Measurements from ENCODE around the gene ARHGAP24.
A peak's percentile ranks its signal among the peaks of the same experiment; 100 is the strongest.
"Not testable (repeated sequence)": the region's sequence is repeated elsewhere in the genome, so short reads cannot be mapped to it uniquely, and the experiment has no call there.

ARHGAP24 gene

DNA sequence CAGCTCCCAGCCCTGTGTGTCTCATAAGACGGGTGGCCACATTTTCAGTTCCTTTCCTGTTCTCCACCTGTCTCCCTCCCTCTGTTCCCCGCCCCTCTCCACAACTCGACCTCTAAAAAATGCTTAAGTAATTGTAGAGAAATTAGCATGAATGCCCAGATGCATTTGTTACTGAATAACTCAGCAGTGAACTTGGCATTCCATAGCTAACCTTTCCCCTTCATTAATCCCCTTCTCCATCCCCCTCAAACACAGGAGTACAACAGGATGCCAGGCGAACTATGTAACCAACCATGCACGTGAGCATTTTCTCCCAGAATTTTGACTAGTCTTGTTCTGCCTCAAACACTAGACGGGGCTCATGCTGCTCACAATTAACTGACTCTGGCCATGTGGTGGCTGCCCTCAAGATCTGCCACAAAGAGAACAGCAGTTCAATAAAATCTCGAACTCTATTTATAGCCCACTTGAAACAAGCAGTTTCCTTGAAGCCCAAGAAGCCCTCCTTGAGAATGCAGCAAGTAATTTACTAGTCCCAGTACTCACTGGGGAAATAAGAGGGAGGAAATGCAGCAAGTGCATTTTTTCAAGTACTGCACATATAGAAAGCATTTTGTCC, 351.2 kb downstream of the ARHGAP24 start:
- DNase-seq = no peak

DNA sequence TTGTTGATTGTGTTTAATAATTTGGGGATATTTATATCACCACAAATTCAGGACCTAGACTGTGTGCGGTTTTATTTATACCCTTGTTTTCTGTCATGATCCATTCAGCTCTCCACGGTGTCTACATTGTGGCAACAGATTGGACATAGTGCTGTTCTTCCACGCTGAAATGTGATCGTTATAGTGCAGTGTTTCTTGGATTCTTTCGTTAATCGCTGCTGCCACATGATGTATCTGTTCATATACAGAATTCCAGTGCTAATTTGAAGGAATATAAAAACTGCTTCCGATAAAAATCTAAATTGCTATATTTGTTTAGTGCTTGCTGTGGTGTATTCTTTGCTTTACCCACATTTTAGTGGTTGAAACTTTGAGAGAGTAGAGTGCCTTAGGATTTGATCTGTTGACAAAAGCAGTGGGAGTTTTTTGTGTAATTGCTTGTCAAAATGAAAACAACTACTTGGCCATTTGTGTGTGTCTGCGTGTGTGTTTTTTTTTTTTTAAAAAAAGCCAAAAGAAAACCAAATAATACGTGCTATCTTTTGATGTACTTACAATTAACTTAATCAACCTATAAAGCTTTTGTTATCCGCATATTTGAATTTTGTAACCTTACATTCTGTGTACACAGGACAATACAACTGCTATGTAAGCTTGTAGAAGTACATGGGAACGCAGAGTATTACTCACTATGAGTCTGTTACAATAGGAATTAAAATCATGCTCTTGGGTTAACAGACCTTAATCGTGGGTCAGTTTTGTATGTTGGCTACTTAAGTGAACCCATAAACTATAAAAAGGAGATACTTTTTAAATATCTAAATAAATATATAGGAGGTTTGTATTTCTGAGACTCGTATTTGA, 353.3 kb downstream of the ARHGAP24 start:
- no peak for DNase-seq

DNA sequence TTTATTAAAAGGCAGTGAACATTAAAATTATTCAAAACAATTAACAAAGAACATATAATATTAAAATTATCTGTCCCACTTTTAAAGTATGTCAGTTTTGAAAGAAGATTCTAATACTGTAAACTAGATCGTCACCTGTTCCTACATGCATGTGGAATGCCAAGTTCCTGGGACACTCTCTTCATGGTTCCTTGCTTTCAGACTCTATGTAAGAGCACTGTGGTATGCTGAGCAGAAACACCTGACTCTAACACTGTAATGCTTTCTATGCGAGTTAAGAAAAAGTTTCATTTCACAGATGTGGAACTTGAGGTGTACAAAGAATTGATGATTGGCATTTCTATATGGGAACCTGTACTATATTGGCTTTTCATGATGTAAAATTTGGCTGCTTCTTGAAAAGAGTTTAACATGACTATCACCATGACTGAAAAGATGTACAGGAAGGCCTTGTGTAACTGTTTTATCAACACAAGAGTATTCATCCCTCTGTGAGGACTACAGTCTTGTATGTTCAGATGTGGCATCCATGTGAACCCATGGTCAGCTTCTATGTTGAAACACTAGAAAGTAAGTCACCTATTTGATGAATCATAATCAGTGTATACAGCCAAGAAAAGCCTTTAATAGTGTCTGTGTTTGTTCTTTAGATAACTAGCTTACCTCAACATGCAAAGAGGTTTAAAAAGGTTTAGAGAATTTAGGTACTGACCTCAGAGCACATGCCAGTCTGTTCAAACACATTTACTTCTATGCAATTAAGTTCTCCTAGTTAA, 354.5 kb downstream of the ARHGAP24 start:
- DNase-seq = no peak

DNA sequence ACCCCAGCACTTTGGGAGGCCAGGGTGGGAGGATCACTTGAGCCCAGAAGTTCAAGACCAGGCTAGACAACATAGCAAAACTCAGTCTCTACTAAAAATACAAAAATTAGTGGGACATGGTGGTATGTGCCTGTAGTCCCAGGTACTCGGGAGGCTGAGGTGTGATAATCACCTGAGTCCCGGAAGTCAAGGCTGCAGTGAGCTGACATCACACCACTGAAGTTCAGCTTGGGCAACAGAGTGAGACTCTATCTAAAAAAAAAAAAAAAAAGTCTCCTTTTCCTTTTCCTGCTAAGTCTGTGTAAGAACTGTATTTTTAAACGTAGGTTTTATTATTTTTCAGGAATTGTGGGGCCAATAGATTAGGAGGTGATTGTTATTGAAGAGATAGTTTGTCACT, 356.7 kb downstream of the ARHGAP24 start:
- DNase-seq = no peak

DNA sequence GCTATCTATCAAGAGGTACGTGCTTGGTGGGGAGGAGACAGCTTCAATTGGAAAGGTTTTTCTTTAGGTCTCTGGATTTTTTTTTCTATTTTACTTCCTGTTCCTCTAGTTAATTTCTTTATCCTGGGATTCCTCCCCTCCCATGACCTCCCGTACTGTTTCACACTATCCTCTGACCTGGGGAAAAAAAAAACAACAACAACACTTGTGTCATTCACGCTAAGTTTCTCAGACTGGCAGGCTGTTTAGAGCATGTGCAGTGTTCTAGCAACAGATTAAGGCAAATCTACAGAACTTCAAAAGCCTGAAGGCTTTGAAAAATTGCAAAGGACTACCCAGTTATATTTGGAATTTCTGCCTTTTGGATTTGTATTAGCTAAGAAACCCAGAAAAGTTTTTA, 358.4 kb downstream of the ARHGAP24 start:
- no peak for DNase-seq

DNA sequence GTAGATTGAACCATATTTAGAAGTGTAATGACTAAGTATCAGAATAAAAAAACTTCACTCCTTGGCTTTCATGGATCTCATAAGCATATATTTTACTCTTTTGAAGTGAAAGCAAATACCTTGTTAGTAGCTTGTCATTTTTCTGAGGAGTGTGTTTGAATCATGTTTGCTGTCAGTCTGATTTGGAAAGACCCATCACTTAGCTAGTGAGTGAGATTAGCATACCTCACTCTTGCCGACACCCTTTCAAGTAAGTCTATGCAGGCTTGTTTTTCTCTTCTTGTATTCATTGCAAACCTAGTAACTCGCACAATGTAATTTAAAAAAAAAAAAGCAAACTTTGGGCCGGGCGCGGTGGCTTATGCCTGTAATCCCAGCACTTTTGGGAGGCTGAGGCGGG, 360.0 kb downstream of the ARHGAP24 start:
- DNase-seq = no peak

DNA sequence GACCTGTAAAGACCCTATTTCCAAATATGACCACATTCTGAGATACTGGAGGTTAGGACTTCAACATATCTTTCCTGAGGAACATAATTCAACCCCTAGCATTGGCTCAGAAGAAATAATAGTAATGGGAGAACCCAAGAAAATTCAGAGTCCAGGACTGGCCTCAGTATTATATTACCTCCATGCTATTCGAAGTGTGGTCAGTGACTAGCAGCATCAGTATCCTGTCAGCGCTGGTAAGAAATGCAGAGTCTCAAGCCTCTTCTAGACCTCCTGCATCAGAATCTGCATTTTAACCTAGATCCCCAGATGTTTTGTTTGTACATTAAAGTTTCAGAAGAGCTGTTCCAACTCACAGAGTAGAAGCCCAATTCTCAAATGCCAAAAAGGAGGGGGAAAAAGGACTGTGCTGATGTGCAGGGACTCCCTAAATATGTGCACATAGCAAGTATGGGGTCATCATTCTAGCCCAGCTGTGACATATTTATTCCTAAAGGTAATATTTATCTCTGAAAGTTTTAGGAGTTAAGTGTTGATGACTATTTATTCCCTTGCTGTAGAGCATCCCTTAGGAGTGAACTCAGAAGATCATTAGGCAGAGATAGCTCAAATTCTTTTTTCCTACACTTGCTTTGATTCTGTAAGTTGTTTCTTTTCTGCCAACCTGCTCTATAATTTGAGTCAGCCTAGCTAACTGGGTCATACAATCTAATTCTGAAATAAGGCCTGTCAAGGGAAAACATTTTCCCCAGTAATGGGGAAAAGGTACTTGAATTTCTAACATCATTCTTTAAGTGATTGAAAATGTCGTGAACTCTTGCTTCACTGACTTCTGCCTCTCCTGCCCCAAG, 361.9 kb downstream of the ARHGAP24 start:
- DNase-seq = no peak

DNA sequence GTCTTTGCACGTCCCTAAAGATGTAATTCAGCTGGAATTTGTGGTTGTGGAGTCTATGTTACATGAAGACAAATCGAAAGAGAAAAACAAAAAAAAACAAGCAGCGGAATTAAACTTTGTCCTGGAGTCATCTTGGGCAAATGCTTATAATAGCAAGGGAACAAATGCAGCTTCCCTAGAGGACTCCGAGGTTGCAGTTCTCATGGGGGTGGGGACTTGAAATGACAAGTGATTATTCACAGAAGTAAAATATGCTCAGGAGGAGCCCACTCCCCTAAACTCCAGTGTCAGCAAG, 362.4 kb downstream of the ARHGAP24 start:
- no peak for DNase-seq

DNA sequence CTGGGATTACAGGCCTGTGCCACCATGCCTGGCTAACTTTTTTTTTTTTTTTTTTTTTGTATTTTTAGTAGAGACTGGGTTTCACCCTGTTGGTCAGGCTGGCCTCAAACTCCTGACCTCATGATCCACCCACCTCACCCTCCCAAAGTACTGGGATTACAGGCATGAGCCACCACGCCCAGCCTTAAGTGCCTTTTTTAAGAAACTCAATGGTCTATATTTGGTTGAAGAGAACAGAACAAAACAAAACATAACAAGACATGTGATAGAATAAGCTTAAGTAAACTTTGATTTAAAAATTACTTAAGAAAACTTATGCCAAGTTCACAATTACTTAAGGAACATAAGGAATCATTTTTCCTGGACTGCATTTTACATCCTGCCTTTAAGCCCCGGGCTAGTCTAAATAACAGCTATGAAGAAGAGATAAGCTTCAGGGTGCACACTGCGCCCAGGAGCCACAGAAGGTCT, 365.1 kb downstream of the ARHGAP24 start:
- not testable (repeated sequence) for DNase-seq

DNA sequence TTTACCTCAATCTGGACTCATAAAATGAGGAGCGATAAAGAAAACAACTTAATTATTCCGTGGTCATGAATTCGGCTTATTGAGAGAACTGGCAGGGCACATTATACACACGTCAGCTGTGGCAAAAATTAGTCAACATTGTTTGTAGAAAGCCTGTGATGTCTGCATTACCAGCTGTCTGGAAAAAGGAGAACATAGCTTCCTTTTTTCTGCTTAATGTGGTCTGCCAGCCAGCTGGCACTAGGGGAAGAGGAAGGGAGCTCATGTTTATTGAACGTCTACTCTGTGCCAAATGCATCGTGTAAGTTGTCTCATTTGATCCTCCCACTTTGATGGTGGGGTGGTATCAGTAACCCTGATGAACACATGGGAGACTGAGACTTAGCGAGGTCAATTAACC, 367.6 kb downstream of the ARHGAP24 start:
- DNase-seq = peak in 1 of 2 donors; percentile 55

DNA sequence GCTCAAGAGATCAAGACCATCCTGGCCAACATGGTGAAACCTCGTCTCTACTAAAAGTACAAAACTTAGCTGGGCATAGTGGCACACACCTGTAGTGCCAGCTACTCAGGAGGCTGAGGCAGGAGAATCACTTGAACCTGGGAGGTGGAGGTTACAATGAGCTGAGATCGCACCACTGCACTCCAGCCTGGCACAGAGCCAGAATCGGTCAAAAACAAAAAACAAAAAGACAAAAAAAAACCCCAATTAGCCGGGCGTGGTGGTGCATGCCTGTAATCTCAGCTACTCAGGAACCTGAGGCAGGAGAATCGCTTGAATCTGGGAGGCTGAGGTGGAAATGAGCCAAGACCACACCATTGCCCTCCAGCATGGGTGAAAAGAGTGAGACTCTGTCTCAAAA, 378.8 kb downstream of the ARHGAP24 start:
- not testable (repeated sequence) for DNase-seq

DNA sequence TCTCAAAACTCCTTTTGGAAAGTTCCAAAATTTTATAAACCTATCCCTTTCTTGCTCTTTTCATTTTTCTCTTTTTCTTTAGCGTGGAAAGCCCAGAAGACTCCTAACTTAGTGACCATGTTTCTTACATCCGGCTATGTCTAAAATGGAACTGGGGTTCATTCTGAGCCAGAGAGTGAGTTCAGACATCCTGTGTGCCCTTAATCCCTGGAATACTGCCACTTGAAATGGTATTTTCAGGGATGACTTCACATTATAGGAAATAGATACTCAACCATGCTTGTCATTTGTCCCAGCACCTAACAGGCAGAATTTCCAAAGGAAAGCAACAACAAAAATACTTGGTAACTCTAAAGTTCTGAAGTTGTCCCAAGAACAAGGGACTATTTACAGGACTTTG, 379.6 kb downstream of the ARHGAP24 start:
- DNase-seq = no peak

DNA sequence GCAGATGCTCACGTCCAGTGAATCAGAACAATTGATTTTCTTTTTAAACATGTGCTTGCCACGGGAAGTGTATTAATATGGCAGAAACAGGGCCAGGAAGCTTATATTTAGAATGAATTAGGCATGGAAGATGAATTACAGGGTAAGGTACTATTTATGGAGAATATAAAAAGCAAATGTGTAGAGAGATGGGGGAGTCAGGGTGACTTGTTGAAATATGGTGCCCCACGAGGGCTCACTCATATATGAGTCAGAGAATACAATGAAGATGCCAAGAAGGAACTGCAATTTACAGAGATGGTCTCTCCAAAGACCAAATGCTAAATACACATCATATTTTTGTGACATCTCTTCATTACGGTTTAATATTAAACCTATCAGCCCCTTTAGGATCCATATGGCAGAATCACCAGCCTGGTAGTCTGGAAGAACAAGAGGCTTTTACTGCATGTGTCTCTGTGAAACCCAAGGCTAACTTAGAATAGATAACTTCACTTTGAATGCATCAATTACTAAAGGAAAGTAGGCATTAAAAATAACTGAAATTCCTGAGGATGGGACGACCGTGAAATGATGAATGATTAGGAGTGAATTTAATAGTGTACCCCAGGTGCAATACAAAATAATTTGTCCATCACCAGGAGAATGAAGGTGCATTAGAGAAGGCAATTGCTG, 385.3 kb downstream of the ARHGAP24 start:
- DNase-seq = no peak

DNA sequence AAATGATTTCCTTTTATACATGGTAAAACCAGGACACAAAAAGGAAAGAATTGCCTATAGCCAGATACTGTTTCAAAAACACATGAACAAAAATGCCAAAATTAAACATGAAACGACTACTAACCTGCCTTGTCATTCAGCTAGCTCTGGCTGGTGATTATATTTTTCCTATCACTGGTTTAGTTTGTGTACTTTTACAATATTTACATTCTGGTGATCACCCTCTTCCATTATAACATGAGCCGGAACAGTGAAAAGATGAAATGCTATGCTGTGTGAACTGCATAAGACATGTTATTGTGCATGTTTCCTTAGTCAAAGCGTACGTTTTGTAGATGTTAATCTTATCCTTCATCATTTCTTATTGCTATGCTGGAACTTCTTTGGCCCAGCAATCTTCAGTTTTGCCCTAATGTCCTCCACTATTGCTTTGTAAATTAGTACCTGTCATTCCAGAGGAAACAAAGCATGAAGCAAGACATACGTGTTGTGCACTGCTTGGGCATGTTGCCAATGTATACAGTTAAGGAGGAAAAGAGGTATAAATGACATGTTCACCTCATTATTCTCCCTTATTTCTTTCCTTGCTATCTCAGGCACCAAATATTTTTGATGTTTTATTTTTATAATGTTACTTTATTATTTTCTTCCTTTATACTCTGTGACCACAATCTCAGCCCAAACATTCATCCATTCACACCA, 386.3 kb downstream of the ARHGAP24 start:
- DNase-seq = no peak

DNA sequence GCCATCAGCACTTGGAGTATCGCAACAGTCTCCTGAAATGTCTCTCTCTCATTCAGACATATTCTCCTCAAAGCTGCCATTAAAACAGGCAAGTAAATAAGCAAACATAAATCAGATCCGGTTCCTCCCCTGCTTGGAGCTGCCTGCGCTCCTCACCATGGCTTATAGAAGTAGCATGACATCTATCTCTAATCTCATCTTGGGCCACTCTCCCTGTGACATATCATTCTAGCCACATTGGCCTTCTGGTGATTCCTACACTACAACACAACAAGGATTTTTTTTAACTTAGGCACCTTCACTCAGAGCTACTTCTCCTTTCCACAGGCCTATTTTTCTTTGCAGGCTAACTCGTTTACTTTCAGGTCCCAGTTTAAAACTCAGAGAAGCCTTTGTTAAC, 387.9 kb downstream of the ARHGAP24 start:
- no peak for DNase-seq

DNA sequence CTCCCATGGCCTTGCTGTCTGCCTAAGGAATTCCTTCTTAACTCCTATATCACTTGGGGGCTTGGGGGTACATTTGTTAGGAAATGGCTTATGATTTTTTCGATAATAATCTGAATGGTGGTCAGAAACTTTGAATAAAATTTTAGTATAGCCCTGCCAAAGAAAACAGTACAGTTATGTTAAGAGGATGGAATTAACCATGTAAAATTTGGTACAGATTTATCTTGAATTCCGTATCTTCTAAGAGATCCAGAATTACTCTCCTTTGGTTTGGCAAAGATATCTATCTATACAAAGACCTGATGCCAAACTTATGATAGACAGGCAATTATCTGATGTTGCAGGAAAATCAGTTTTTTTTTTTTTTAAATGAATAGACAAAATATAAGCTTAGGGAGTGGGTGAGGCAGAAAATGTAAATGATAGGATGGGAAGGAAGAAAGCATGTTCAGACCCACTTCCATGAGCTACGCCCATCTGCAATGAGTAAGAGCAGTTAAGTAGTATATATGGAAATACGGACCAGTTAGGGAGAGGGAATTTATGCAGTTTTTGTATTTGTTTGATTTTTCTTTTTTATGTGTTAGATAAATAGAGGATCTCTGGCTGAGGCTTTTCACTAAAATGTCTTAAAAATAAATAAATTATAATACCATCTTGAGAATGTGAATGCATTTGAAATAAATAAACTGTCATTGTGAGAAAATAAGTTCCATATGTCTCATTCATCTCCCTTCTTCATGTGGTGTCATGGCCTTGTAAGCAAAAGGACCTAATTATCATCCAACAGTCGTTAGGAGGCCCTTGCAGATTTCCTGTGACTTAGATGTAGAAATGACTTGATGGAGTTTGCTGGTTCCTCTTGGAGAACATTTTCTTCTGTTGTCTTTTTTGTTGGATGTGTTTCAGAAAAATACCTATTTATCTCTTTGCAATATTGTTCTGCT, 389.6 kb downstream of the ARHGAP24 start:
- DNase-seq = no peak

DNA sequence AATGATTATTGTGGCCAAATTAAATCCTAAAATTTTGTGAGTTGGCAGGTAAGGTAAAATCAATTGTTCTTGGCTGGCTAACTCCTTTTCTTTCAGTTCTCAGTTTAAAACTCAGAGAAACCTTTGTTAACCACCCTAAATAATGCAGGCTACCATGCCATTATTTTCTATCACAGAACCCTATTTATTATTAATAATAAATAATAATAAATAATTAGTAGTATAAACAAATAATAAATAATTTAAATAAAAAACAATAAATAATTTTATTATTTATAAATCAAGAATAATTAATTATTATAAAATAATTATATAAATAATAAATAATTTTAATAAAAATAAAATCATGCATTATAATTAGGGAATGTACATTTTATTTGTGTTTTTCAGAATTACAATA, 390.3 kb downstream of the ARHGAP24 start:
- DNase-seq = no peak

DNA sequence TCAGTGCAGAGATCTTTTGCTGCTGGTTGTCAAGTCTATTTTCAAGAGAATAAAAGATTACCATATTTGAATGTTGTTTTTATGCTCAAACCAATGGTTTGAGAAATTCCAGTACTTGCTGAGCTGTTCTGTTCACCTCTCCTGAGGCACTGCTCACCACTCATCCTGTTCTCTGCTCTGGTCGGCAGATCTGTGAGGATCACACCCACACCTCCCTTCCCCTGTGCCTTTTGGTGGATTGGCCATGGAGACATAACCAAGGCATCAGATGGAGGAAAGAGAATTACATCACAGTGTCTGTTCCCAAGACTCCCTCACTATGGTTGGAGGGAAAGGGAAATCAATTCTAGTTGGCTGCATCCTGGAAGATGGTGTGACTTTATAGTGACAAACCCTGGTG, 391.6 kb downstream of the ARHGAP24 start:
- DNase-seq = no peak

DNA sequence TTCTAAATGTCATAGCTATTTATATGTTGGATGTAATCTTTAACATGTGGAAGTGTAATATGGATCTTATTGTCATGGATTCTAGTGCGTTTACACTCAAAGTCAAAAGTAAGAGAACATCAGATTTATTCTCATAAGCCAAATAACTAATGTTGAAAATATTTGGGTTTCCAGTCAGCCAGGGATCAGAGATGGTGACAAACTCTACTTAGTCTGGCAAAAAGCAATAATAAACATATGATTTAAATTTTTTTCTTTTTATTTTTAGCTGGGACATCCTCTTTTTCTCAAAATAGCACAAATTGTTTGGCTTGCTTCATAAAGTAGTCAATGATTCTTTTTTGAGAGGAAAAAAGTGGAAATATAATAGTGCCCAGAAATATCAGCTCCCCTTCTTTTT, 392.3 kb downstream of the ARHGAP24 start:
- no peak for DNase-seq

DNA sequence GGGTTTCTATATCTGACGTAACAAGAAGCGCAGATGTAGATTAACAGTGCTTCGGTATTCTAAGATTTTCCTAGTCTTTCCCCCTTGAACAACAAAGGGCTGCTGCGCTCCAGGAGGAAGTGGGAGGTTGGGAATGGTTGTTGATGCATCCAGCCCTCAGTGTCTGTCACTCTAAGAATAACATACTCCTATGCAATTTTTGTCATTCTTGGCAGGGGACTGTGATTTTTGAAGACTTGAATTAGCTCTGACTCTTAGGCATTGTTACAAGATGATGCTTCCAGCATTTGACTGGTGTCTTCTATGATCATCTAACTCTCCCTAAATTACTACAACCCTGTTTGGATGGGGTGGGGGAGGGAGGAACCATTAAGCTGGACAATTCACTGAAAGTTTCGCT, 394.2 kb downstream of the ARHGAP24 start:
- DNase-seq = no peak
